ENCODE results near the gene CFAP107.

Gene CFAP107

DNA sequence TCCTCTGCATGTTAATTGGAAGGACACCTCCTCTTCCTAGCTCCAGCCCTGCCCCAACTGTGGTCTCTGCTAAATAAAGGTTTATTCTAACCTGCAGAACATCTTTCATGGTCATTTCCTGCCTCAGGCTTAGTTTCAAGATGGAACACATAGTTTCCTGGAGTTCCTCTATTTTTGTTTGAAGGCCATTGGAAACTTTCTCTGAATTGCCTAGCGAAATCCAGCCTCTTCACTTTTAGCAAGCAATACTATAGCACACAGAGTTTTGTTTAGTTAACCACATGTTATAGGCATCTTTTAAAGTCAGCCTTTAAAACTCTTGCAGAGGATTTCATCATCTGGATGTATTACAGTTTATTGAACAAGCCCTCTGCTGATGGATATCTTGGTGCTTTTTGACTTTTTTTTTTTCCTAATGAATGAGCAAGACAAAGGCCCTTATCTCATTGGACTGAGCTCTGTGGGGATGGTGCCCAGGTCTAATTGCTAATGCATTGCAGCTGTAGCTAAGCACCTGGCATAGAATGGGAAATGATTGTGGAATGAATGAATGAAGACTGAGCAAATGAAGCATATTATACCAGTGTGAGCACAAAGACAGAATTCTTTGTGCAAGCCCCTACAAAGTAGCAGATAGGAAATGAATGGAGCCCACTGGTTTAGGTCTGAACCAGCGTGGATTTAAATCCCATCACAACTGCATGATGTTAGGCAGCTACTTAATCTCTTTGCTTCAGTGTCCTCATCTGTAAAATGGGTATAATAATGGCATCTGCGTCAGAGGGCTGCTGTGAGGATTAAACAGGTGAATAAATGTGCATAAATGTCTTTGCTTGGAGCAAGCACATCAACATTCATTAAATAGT is 641 bp upstream of the CFAP107 start:
- peak; percentile 39 for DNase-seq

GRCh38 chr1:12748778-12749355 is 2.9 kb downstream of the CFAP107 start:
- no peak for DNase-seq

GRCh38 chr1:12754738-12755137 is 8.7 kb downstream of the CFAP107 start:
- DNase-seq: no peak

- DNase-seq: no peak
Measured at GRCh38 chr1:12756273-12756672, 10.3 kb downstream of the CFAP107 start.

- no peak for DNase-seq
Measured at GRCh38 chr1:12756768-12757413, 10.9 kb downstream of the CFAP107 start.

DNA sequence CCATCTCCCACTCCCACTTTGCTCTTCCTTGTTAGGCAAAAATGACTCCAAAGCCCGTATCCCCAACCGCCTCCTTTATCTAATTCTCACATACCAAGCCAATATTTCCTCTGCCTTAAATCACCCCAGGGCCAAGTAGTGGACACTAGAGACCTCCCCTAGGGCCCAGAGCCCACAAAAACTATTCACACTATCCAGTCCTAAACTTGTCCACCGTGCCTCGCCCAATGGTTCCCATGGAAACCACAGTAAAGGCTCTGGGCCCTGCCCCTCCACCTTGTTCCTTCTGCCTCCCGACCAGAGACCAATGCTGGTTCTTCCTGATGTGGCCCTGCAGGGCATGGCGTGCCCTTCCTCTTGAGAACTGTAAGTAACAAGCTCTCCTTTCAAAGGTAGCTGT is 11.8 kb downstream of the CFAP107 start:
- DNase-seq: no peak

GRCh38 chr1:12760256-12760795 is 14.3 kb downstream of the CFAP107 start:
- no peak for DNase-seq

- DNase-seq: no peak
Measured at GRCh38 chr1:12761781-12762180, 15.8 kb downstream of the CFAP107 start.

DNA sequence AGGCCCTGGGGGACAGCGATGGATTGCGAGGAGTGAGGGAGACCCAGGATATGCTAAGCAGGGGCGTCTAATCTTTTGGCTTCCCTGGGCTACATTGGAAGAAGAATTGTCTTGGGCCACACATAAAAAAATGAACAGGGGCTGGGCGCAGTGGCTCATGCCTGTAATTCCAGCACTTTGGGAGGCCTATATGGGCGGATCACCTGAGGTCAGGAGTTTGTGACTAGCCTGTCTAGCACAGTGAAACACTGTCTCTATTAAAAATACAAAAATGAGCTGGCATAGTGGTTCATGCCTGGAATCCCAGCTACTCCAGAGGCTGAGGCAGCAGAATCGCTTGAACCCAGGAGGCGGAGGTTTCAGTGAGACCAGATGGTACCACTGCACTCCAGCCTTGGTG is 16.8 kb downstream of the CFAP107 start:
- no peak for DNase-seq

DNA sequence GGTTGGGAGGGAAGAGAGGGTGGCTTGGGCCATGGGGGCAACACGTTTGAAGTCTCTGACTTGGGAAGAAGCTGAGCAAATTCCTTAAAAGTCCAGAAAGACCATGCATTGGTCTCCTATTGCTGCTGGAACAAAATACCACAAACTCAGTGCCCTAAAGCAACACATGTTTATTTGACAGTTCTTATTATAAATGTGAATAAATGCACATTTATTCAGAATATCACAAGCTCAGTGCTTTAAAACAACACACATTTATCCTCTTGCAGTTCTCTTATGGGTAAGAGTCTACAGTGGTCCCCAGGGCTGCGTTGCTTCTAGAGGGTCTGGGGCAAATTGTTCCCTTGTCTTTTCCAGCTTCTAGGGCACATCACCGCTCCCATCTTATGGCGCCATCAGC is 17.5 kb downstream of the CFAP107 start:
- no peak for DNase-seq

GRCh38 chr1:12764016-12764415 is 18.0 kb downstream of the CFAP107 start:
- DNase-seq: no peak

DNA sequence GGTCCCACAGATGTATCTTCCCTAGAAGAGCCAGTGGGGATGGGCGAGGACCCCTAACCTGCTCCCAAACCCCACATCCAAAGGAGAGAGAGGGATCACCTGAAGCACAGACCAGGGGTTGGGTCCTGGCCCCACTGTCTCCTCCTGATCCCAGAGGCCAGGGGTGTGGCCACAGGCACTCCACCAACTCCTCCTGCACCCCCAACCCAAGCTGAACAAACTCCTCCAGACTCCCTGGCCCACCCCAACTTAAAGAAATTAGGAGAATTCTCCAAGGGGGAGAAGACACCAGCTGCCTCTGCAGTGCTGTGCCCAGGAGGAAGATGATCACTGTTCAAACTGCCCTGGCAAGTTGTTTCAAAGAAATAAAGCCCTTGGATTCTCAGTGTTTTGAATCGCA is 23.0 kb downstream of the CFAP107 start:
- DNase-seq: no peak

DNA sequence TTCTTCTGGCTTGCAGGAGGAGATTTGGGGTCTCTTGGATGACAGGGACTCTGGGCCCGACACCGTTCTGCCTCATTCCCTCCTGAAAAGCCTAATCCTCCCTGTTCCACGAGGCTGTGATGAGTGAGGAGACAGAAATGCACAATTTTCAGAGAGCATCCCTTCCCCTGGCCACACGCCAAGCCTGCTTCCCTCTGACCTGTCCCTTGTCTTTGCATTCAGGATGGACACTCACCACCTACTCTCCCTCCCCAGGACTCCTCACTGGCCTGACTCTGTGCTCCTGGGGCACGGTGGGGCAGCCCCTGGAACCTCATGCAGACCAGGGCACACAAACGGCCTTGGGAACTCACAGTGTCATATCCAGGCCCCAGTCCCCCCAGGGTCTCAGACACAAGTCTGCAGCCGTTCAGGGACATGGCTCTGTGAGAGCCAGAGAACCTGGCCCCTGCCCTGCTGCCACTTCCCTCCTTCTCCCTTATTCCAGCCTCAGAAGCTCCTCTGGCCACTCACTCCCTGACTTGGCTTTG is 24.0 kb downstream of the CFAP107 start:
- no peak for DNase-seq

DNA sequence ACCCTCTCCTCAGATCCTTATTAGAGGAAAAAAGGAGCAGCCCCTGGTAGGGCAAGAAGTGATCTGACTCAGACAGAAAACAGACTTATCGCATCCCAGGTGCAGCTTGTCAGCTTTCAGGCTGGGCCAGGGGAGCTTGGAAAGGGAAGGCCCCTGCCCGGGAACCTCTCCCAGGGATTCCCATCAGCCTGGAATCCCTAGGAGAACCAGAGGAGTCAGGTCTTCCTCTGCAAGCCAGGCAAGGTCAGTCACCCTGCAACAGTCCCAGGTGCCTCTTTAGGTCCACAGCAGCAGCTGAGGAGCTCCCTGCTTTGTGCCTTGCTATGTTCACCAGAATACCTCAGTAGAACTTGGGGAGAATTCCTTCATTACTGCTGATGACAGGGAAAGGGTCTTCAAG is 24.6 kb downstream of the CFAP107 start:
- no peak for DNase-seq

- no peak for DNase-seq
Measured at GRCh38 chr1:12771186-12771585, 25.2 kb downstream of the CFAP107 start.

DNA sequence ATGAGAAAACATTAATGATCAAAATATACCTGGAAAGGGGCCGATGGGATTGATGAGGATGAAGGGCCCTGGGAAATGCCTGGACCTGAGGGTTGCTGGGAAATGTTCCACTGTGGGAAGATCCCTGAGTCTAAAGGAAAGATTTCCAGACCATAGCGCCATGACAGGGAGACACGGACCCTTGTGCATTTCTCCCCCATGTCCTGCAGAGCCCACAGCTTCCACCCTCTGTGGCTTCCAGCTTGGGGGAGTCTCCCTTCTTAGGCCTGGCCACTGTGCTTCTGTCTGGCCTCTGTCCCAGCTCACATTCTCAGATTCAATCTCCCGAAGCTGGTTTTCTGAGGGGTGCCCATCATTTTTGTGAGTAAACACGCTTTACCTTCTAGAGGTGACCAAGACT is 26.5 kb downstream of the CFAP107 start:
- no peak for DNase-seq

GRCh38 chr1:12773438-12773837 is 27.4 kb downstream of the CFAP107 start, which contains the start of gene PRAMEF12:
TSS of gene PRAMEF12 (plus strand) at chr1:12773738. CDS start at chr1:12774868, 1,130 bp downstream.
- DNase-seq: no peak

- no peak for DNase-seq
Measured at GRCh38 chr1:12774801-12775345, 28.9 kb downstream of the CFAP107 start.

GRCh38 chr1:12775443-12775842 is 29.4 kb downstream of the CFAP107 start:
- DNase-seq: no peak

DNA sequence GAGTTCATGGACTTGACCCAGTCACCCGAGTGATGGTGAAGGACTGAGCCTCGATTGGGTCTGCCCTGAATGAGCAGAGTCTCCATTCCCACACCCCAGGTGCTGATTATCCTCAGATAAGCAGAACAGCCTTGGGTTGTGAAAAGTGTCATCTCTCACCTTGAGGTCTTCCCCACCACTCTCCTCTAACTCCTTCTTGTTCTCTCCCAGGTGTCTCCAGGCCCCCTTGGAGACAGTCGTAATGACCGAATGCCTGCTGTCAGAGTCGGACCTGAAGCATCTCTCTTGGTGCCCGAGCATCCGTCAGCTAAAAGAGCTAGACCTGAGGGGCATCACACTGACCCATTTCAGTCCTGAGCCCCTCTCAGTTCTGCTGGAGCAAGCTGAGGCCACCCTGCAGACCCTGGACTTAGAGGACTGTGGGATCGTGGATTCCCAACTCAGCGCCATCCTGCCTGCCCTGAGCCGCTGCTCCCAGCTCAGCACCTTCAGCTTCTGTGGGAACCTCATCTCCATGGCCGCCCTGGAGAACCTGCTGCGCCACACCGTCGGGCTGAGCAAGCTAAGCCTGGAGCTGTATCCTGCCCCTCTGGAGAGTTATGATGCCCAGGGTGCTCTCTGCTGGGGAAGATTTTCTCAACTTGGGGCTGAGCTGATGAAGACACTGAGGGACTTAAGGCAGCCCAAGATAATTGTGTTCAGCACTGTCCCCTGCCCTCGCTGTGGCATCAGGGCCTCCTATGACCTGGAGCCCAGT is 31.0 kb downstream of the CFAP107 start:
- no peak for DNase-seq

DNA sequence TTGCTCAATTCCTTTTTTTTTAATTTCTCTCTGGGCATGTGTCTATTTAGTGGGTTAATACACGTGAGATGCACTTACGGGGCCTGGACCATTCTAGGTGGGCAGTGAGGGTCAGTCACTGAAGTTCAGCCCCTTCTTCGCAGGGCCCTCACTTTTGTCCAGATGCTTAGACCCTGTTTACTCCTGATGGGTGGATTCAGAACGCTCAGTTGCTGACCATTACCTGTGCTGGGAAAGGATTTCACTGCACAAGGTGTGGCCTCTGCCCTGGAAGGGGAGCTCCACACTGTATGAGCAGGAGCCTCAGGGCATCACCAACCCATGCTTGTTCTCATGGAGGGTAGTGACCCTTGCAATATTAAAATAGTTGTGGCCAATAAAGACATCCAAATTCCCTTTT is 32.1 kb downstream of the CFAP107 start:
- no peak for DNase-seq

DNA sequence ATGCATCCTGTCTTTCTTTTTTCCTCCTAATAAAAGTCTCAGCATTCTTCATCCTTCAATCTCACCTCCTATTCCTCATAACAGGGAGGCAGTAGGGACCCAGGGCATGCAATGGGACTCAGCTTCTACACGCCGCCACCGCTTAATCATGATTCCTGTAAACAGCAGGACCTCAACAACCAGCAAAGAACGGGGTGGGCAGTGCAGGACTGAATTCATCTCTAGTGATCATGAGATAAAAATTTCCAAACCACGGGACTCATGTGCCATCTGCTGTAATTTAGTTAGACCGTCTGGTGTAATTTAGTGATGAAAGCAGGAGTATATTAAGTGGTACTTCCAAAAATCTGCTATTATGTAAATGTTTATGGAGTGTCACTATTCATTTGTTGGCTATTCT is 32.9 kb downstream of the CFAP107 start:
- DNase-seq: no peak
